ENCODE data around the gene NSD2. TPM values are rescaled to one million over a fixed set of nuclear protein-coding genes. Genes with fewer than 3 reads are reported as not detected.
"Not testable (repeated sequence)": the region's sequence is repeated elsewhere in the genome, so short reads cannot be mapped to it uniquely, and the experiment has no call there.

NSD2 gene
- polyA plus RNA-seq, 3 donors = 72.7 to 86.8 (median 73.5) TPM

- DNase-seq = no peak
Observed at GRCh38 chr4:1983053-1983845, 112.1 kb downstream of the NSD2 start.

GRCh38 chr4:1983846-1984405 is 112.7 kb downstream of the NSD2 start:
- no peak for DNase-seq

- DNase-seq = no peak
Observed at GRCh38 chr4:1984406-1985191, 113.4 kb downstream of the NSD2 start.

GRCh38 chr4:1985294-1985693 is 114.1 kb downstream of the NSD2 start:
- DNase-seq = no peak

GRCh38 chr4:1985780-1986577 is 114.8 kb downstream of the NSD2 start:
- DNase-seq = no peak

- no peak for DNase-seq
Observed at GRCh38 chr4:1986578-1987210, 115.5 kb downstream of the NSD2 start.

- no peak for DNase-seq
Observed at GRCh38 chr4:1987296-1987695, 116.1 kb downstream of the NSD2 start.

- no peak for DNase-seq
Observed at GRCh38 chr4:1987721-1988326, 116.6 kb downstream of the NSD2 start.

- DNase-seq = no peak
Observed at GRCh38 chr4:1988327-1988724, 117.1 kb downstream of the NSD2 start.

- DNase-seq = no peak
Observed at GRCh38 chr4:1989533-1990347, 118.5 kb downstream of the NSD2 start.

GRCh38 chr4:1990348-1990645 is 119.1 kb downstream of the NSD2 start:
- no peak for DNase-seq

- DNase-seq = no peak
Observed at GRCh38 chr4:1990676-1991075, 119.5 kb downstream of the NSD2 start.

- DNase-seq = no peak
Observed at GRCh38 chr4:1991087-1991486, 119.9 kb downstream of the NSD2 start.

GRCh38 chr4:1991596-1992434 is 120.6 kb downstream of the NSD2 start:
- no peak for DNase-seq

GRCh38 chr4:1992468-1993168 is 121.4 kb downstream of the NSD2 start:
- DNase-seq = no peak

GRCh38 chr4:1993169-1993516 is 122.0 kb downstream of the NSD2 start:
- DNase-seq = no peak

GRCh38 chr4:1993718-1994516 is 122.7 kb downstream of the NSD2 start:
- not testable (repeated sequence) for DNase-seq

GRCh38 chr4:1994938-1995337 is 123.7 kb downstream of the NSD2 start:
- no peak for DNase-seq

Measured in renal pelvis (tissue), 4 donors.